HL-60/S4 treated with retinoic acid at 250 ng/mL for 4 days and 3 days (cell line): ENCODE data around the gene NUMB.
"Not testable (repeated sequence)": the region's sequence is repeated elsewhere in the genome, so short reads cannot be mapped to it uniquely, and the experiment has no call there.

Experiments used
- in situ Hi-C: fragments of 300-500 bp; cut with MboI; formaldehyde crosslinking; loops from 2 replicates; pipeline ENCODE4 v1.7.0; 2022; ENCODE audit warnings: low sequenced_read_pairs

NUMB gene

GRCh38 chr14:73369428-73369827, 88.9 kb downstream of the NUMB start:
- in situ Hi-C loops, result no loop called here

GRCh38 chr14:73368616-73369015, 89.7 kb downstream of the NUMB start:
- in situ Hi-C loops, result no loop called here

DNA sequence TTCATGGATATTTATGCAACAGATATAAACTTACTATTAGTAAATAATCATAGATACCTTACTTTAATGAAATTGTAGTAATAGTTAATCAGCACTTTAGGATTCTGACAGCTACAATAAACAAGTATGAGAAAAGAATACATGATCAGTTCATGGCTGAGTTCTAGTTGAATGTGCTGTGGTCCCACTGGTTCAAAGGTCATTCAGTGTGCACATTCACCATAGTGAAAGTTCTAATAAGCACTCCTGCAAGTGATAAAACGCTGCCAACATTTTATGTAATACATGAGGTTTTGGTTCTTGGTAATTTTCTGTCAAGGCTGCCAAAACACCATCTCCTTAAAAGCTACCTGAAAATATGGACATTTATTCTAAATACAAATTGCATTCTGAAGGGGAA, 92.6 kb downstream of the NUMB start:
- in situ Hi-C loops, result no loop called here

GRCh38 chr14:73364559-73364958, 93.8 kb downstream of the NUMB start:
- in situ Hi-C loops, result no loop called here

DNA sequence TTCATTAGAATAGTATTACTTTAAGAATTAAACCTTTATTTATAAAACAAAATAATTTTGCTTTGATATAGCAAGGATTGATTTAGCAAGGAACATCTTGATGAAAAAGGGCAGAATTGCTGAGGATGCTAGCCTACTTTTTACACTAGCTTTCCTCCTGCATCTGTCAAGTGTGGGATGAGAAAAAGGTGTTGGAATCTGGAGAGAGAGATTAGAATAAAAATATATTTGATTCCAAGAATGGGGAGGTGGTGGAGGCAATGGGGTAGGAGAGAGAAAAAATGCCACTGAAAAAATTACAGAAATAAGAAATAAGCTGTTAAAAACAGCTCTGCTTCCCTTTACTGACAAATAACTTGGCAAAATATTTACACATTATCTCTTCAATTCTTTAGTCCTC, 98.9 kb downstream of the NUMB start:
- in situ Hi-C loops, result no loop called here

- in situ Hi-C loops, result no loop called here
These were observed 100.2 kb downstream of the NUMB start for GRCh38 chr14:73358187-73358586.

- in situ Hi-C loops, result not testable (repeated sequence)
These were observed 109.3 kb downstream of the NUMB start for GRCh38 chr14:73349091-73349490.

DNA sequence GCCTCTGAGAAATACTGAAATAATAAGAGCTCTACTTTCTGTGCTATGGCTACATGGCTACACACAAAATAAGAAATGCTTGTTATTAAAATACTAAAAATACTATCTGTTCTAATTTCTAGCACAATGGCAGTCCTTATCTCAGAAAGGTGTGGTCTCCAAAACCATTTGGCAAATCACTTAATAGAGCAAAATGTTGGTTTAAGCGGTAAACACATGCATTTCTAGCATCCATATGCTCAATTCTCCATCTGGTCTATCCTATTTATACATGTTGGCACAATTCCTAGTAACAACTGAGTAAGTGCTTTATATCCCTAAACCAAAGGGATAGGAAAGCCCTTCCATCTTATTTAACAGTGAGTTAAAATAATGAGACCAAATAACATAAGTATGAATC, 114.0 kb downstream of the NUMB start:
- in situ Hi-C loops, result no loop called here

DNA sequence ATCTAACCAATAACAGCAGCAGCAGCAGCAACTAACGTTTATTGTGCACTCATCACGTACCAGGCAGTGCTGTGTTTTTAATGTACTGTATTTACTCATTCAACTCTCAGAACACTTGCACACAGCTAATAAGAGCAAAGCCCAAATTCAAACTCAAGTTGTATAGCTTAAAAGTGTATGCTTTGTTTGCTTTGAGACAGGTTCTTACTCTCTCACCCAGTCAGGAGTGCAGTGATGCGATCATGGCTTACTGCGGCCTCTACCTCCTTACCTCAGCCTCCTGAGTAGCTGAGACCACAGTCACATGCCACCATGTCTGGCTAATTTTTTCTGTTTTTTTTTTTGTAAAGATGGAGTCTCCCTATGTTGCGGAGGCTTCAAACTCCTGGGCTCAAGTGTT, 115.7 kb downstream of the NUMB start:
- in situ Hi-C loops, result no loop called here

DNA sequence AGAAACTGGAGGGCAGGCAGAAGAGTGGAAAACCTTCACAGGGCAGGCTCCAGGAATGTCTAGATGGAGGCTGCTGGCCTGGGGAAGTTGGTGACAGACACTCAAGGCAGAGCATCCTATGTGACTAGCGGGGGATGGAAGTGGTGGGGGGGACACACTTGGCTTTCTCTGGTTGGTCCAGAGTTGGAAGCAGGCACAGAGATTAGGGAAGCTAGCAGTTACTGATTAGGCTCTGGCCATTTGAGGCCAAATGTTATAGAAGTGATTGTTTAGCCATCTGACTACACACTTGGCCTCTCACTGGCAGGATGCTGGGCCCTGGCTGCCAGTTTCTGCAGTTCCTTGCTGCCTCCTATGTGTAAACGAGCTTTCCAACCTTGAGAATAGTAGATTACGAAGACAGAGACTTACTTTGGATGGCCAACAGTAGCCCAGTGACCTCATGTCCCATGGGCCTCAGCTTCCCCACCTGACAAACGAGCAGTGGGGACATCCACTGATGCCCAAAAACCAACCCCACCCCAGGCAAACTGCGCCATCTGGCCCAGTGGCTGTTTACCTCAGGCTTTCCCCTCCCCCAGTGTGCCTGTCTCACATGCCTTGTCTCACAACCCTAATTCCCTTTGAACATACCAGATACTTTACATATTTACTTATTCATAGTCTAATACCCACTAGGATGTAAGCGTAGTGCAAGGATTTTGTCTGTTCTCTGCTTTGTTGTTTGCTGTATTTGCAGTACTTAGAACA, 118.3 kb downstream of the NUMB start:
- in situ Hi-C loops, result no loop called here

DNA sequence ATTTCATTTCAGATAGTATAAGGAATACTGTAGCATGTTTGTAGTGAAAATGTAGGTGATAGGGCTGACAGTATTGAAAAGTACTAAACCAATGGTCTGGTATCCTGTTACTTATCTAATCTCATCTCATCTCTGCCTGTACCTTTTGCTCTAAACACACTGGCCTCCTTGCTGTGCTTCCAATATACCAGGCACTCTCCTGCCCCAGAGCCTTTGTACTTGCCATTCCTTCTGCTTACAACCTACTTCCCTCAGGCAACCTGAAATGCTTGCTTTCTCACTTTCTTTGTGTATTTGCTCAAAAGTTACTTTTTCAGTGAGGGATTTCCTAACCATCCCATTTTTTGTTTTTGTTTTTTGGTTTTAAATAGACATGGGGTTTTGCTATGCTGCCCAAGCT, 119.1 kb downstream of the NUMB start:
- in situ Hi-C loops, result no loop called here

- in situ Hi-C loops, result no loop called here
These were observed 119.8 kb downstream of the NUMB start for GRCh38 chr14:73338551-73338950.

DNA sequence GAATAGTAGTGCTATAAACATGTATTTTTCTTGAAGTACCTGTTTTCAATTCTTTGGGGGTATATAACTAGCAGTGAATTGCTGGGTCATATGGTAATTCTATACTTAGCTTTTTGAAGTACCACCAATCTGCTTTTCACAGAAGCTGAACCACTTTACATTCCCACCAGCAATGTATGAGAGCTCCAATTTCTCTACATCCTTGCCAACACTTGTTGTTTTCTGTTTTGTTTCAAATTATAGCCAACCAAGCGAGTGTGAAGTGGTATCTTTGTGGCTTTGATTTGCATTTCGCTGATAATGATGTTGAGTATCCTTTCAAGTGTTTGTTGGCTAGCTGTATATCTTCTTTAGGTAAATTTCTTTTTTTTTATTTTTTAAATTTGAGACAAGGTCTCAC, 125.3 kb downstream of the NUMB start:
- in situ Hi-C loops, result no loop called here

DNA sequence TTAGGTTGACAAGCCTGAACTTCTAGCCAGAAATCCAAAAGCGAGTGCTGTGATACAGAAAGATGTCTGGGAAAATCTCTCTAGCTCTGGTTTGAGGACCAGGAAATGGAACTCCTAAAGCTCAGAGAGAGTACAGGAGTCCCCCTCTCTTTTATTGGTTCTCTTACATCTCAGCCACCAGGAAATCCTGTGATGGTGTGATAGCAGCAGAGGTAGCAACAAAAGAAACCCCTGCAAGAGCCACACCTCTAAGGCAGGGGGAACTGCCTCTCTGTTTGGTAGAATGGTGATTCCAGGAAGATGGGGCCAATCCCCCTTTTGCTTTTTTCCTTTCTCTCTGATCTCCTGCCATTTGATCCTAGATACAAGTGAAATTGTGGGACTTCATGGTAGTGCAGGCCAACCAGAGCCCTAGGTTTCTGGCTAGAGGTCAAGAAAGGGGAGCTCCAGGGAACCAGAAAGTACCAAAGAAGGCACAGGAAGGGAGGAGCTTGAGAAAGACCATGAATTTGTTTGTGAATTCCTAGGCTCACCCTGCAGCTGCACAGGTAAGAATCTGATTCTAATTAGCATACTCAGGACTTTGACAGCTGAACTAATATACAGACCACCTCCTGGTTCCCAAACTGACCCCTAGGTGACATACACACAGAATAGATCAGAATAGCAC, 132.6 kb downstream of the NUMB start:
- in situ Hi-C loops, result no loop called here

DNA sequence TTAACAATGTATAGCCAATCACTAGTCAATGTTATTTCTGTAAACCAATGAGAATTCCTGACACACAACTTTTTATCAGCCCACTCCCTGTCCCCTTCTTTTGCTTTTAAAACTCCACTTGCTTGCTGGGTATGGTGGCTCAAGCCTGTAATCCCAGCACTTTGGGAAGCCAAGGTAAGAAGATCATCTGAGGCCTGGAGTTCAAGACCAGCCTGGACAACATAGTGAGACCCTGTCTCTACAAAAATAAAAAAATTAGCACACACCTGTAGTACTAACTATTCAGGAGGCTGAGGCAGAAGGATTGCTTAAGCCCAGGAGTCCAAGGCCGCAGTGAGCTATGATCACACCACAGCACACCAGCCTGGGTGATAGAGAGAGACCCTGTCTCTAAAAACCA, 133.3 kb downstream of the NUMB start:
- in situ Hi-C loops, result no loop called here

DNA sequence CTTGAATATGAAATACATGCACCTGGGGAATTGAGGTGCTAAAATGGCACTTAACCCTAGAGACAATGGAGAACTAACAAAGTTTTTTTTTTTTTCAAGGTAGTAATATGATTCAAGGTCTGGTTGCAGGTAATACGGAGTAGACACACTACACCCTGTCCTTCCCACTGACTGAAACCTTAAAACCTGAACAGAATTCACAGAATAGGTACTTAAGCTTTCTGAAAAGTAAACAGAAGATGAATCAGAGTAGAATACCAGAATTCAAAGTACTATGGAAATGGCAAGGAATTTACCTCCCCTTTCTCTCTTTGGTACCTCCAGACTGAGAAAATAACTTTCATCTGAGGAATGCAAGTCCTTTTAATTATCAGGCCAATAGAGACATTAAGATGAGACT, 133.8 kb downstream of the NUMB start:
- in situ Hi-C loops, result no loop called here

DNA sequence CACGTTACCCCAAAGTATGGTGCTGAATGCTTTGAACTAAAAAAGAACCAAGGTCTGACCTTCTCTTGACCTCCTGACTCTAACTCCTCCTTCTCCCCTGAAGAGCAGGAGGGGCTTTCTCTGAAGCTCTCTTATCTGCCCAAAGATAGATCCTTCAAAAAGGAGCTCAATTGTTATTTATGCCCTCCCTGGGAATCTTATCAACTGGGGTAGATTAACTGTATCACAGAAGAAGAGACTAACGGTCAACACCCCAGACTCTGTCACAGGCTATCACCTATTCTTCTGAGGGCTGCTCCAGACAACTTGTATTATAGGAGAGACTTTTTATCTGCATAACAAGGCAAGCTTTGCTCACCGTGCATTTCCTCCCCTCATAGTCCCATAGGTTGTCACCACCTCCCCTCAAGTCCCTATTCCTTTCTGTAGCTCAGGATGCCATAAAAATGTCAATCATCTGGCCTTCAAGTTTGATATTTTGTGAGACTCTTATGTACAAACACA, 134.4 kb downstream of the NUMB start:
- in situ Hi-C loops, result no loop called here

GRCh38 chr14:73313151-73313550, 145.2 kb downstream of the NUMB start:
- in situ Hi-C loops, result no loop called here

DNA sequence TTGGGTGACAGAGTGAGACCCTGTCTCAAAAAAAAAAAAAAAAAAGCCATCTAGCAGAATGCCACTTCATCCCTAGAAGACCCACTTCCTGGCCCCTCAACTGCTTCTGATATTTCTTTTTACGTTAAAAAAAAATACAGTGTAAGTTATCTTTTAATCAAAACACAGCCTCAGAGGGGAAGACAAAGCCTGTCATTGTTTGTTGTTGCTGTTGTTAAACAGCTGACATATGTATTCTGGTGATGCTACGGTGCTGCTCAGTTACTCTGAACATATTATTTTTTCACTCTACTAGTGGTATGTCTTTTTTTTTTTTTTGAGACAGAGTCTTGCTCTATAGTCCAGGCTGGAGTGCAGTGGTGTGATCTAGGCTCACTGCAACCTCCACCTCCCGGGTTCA, 145.7 kb downstream of the NUMB start:
- in situ Hi-C loops, result no loop called here

GRCh38 chr14:73311708-73312030, 146.7 kb downstream of the NUMB start:
- in situ Hi-C loops, result no loop called here

- in situ Hi-C loops, result not testable (repeated sequence)
These were observed 149.1 kb downstream of the NUMB start for GRCh38 chr14:73309207-73309606.

- in situ Hi-C loops, result no loop called here
These were observed 151.1 kb downstream of the NUMB start for GRCh38 chr14:73307261-73307660.

- in situ Hi-C loops, result no loop called here
These were observed 152.8 kb downstream of the NUMB start for GRCh38 chr14:73305499-73305898.
